ENCODE measurements around the gene TRPC4. TPM values are rescaled to one million over a fixed set of nuclear protein-coding genes. Genes with fewer than 3 reads are reported as not detected.

Gene TRPC4
- total and polyA plus RNA-seq, 2 donors (not counting 3 experiments of a cell fraction or from before 2014, with no cell fraction given), result 0.04 to 0.64 TPM

DNA sequence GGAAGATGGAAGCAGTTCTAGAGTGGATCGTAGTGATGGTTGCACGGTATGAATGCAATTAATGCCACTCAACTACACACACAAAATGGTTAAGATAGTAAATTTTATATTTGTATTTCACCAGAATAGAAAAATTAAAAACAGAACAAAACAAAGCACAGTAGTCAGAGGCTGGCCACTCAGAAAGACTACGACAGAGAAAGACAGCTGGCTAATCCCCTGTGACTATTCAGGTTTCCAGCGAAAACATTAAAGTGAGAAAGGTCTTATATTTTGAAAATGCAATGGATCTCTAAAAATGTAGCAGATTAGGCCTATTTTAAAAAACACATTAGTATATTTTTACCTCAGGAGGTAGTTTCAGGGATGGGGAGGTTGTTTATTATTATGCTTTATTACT lies 139.7 kb downstream of the TRPC4 start:
- intact Hi-C loops (cut with micrococcal nuclease) (no loop called here), dilution Hi-C loops (cut with MboI; ENCODE audit: extremely low pct_ligation_motif_present, low sequenced_read_pairs) (no loop called here)
- H2AFZ ChIP-seq (ENCODE audit: low read depth, low read length), result no peak overlapping the region
- ChIA-PET CTCF (no interaction called here), POLR2A (no interaction called here)
- no peak for DNase-seq (ENCODE audit: low read depth, low spot score)
- H3K27ac ChIP-seq (ENCODE audit: insufficient read depth, low read depth, low read length), result no peak overlapping the region
- no peaks in the 10 kb centered on the region for H3K9me1 ChIP-seq (replicated peaks; ENCODE audit: control insufficient read depth, extremely low read depth, insufficient read depth, low read length)
- H3K79me2 ChIP-seq (ENCODE audit: control insufficient read depth, insufficient read depth, low read length), result no peaks in the 10 kb centered on the region
- H3K9me3 ChIP-seq (replicated peaks; ENCODE audit: control insufficient read depth, insufficient read depth, low read length), result no peaks in the 10 kb centered on the region
- no peak overlapping the region for H3K4me3 ChIP-seq (replicated peaks in 1 of 3; ENCODE audit: insufficient read depth in 1 of 3, low read depth in 1 of 3, low read length in 3 of 3)
- FAIRE-seq, result no peak
- no peak overlapping the region for H3K4me2 ChIP-seq (ENCODE audit: insufficient read depth, low read length)
- H3K36me3 ChIP-seq (ENCODE audit: control insufficient read depth in 2 of 2, extremely low read depth in 1 of 2, insufficient read depth in 2 of 2, low read length in 2 of 2), result no peaks in the 10 kb centered on the region
- no peaks in the 10 kb centered on the region for H3K4me1 ChIP-seq (ENCODE audit: control insufficient read depth, extremely low read depth, insufficient read depth, low read length)
- no peak for TF ChIP-seq FOS (IDR thresholded peaks at IDR 0.05; ENCODE audit: borderline replicate concordance, insufficient read depth, low read length)
- TF ChIP-seq JUN (IDR thresholded peaks at IDR 0.05; ENCODE audit: borderline replicate concordance, insufficient read depth, insufficient read length, low read depth), result no peak
- TF ChIP-seq, protein P1, sequence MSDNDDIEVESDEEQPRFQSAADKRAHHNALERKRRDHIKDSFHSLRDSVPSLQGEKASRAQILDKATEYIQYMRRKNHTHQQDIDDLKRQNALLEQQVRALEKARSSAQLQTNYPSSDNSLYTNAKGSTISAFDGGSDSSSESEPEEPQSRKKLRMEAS (IDR thresholded peaks at IDR 0.05; ENCODE audit: insufficient read depth, insufficient read length), result no peak
- no peak for TF ChIP-seq EZH2 (IDR thresholded peaks at IDR 0.05; ENCODE audit: borderline replicate concordance, low read depth, low read length, severe bottlenecking)
- TF ChIP-seq, protein P2, sequence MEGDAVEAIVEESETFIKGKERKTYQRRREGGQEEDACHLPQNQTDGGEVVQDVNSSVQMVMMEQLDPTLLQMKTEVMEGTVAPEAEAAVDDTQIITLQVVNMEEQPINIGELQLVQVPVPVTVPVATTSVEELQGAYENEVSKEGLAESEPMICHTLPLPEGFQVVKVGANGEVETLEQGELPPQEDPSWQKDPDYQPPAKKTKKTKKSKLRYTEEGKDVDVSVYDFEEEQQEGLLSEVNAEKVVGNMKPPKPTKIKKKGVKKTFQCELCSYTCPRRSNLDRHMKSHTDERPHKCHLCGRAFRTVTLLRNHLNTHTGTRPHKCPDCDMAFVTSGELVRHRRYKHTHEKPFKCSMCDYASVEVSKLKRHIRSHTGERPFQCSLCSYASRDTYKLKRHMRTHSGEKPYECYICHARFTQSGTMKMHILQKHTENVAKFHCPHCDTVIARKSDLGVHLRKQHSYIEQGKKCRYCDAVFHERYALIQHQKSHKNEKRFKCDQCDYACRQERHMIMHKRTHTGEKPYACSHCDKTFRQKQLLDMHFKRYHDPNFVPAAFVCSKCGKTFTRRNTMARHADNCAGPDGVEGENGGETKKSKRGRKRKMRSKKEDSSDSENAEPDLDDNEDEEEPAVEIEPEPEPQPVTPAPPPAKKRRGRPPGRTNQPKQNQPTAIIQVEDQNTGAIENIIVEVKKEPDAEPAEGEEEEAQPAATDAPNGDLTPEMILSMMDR (IDR thresholded peaks at IDR 0.05; ENCODE audit: extremely low read depth in 1 of 2, insufficient read depth in 1 of 2, low read depth in 1 of 2, low read length in 2 of 2), result no peak
- TF ChIP-seq GATA2 (IDR thresholded peaks at IDR 0.05; ENCODE audit: insufficient read depth, insufficient read length, low read depth, low read length), result no peak
- no peak for TF ChIP-seq MYC (IDR thresholded peaks at IDR 0.05; ENCODE audit: low read depth, low read length)
- no peak for TF ChIP-seq POLR2AphosphoS5 (IDR thresholded peaks at IDR 0.05; ENCODE audit: insufficient read depth, low read depth, low read length)
- no peak for TF ChIP-seq POLR2A (IDR thresholded peaks at IDR 0.05; ENCODE audit: low read depth, low read length)
- BruUV-seq (replicated peaks), result no TSS peak
- H4K20me1 ChIP-seq (replicated peaks; ENCODE audit: control insufficient read depth, extremely low read depth, insufficient read depth, low read length), result no peaks in the 10 kb centered on the region
- no peaks in the 10 kb centered on the region for H3K27me3 ChIP-seq (ENCODE audit: control insufficient read depth in 2 of 2, insufficient read depth in 2 of 2, low read length in 2 of 2)
- no peak overlapping the region for H3K9ac ChIP-seq (replicated peaks; ENCODE audit: extremely low read depth, insufficient read depth, low read length)

Measured in endothelial cell of umbilical vein (primary cell).